Epithelial cell of umbilical artery (primary cell): ENCODE results near the gene CCDC152. TPM values are rescaled to one million over a fixed set of nuclear protein-coding genes. Genes with fewer than 3 reads are reported as not detected.

Experiments used
- total RNA-seq: library from RNA; depleted of rRNA; stranded (reverse); fragments of >200 nt; gene quantifications from 2 replicates; pipeline ENCODE4 v1.2.3, GENCODE V29; 2014

CCDC152 gene, protein sequence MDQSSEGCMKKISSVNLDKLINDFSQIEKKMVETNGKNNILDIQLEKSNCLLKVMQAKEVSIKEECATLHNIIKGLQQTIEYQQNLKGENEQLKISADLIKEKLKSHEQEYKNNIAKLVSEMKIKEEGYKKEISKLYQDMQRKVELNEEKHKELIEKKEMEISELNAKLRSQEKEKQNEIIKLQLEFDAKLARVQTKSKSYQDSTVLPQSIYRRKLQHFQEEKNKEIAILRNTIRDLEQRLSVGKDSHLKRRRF
- 1.6 and 2.9 TPM in 2 replicates for total RNA-seq

GRCh38 chr5:42756606-42757601 lies at the start of gene CCDC152:
TSS of gene CCDC152 (plus strand) at chr5:42756818. CDS start at chr5:42759122, 2,304 bp downstream.

GRCh38 chr5:42811591-42812446 lies 55.2 kb downstream of the CCDC152 start, which contains the start of gene SELENOP:
TSS of gene SELENOP (minus strand) at chr5:42811892. CDS start at chr5:42808353, 3,539 bp downstream.

Other genes starting within 250 kb of the CCDC152 start
- gene SELENOP, start 55.1 kb downstream of the CCDC152 start, total RNA-seq, result 0.65 and 2.7 TPM in 2 replicates